ENCODE measurements around the gene MDM1.

DNA sequence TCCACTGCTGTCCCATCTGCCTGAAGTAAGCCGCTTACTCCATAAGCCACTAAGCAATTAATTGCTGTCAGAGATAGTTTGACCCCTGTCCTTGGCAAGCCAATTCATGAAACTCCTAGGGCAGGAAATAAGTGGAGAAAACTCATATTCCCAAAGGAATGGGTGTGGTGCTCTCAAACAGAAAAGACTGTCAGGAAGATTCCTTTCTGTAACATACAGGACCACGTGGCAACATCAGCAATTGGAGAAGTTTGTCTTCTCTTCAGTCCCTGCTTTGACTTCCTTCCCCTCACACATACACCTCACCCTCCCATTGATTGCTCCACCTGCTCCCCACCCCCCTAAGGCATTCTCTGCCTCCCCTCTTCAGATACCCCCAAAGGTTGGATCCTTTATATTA lies 36.2 kb upstream of the MDM1 start:
- TF ChIP-seq, protein P1, sequence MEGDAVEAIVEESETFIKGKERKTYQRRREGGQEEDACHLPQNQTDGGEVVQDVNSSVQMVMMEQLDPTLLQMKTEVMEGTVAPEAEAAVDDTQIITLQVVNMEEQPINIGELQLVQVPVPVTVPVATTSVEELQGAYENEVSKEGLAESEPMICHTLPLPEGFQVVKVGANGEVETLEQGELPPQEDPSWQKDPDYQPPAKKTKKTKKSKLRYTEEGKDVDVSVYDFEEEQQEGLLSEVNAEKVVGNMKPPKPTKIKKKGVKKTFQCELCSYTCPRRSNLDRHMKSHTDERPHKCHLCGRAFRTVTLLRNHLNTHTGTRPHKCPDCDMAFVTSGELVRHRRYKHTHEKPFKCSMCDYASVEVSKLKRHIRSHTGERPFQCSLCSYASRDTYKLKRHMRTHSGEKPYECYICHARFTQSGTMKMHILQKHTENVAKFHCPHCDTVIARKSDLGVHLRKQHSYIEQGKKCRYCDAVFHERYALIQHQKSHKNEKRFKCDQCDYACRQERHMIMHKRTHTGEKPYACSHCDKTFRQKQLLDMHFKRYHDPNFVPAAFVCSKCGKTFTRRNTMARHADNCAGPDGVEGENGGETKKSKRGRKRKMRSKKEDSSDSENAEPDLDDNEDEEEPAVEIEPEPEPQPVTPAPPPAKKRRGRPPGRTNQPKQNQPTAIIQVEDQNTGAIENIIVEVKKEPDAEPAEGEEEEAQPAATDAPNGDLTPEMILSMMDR (conservative IDR thresholded peaks at IDR 0.05; ENCODE audit: low read depth in 2 of 2) = no peak
- TF ChIP-seq POLR2AphosphoS5 (IDR thresholded peaks at IDR 0.05; ENCODE audit: low read depth) = no peak
- TF ChIP-seq JUNB (IDR thresholded peaks at IDR 0.05; ENCODE audit: unreplicated experiment) = no peak
- TF ChIP-seq EZH2 (IDR thresholded peaks at IDR 0.05; ENCODE audit: low read depth, unreplicated experiment) = no peak
- TF ChIP-seq, protein P2, sequence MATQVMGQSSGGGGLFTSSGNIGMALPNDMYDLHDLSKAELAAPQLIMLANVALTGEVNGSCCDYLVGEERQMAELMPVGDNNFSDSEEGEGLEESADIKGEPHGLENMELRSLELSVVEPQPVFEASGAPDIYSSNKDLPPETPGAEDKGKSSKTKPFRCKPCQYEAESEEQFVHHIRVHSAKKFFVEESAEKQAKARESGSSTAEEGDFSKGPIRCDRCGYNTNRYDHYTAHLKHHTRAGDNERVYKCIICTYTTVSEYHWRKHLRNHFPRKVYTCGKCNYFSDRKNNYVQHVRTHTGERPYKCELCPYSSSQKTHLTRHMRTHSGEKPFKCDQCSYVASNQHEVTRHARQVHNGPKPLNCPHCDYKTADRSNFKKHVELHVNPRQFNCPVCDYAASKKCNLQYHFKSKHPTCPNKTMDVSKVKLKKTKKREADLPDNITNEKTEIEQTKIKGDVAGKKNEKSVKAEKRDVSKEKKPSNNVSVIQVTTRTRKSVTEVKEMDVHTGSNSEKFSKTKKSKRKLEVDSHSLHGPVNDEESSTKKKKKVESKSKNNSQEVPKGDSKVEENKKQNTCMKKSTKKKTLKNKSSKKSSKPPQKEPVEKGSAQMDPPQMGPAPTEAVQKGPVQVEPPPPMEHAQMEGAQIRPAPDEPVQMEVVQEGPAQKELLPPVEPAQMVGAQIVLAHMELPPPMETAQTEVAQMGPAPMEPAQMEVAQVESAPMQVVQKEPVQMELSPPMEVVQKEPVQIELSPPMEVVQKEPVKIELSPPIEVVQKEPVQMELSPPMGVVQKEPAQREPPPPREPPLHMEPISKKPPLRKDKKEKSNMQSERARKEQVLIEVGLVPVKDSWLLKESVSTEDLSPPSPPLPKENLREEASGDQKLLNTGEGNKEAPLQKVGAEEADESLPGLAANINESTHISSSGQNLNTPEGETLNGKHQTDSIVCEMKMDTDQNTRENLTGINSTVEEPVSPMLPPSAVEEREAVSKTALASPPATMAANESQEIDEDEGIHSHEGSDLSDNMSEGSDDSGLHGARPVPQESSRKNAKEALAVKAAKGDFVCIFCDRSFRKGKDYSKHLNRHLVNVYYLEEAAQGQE (IDR thresholded peaks at IDR 0.05; ENCODE audit: unreplicated experiment) = no peak
- no peak for TF ChIP-seq EZH2phosphoT487 (IDR thresholded peaks at IDR 0.05; ENCODE audit: unreplicated experiment)
- TF ChIP-seq, protein P3, sequence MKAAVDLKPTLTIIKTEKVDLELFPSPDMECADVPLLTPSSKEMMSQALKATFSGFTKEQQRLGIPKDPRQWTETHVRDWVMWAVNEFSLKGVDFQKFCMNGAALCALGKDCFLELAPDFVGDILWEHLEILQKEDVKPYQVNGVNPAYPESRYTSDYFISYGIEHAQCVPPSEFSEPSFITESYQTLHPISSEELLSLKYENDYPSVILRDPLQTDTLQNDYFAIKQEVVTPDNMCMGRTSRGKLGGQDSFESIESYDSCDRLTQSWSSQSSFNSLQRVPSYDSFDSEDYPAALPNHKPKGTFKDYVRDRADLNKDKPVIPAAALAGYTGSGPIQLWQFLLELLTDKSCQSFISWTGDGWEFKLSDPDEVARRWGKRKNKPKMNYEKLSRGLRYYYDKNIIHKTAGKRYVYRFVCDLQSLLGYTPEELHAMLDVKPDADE (IDR thresholded peaks at IDR 0.05) = no peak
- no peak for TF ChIP-seq ZNF114 (CRISPR knock-in tag; IDR thresholded peaks at IDR 0.05)
- TF ChIP-seq CREB1 (CRISPR knock-in tag; IDR thresholded peaks at IDR 0.05; ENCODE audit: low read depth) = no peak
- TF ChIP-seq STAT1 (IDR thresholded peaks at IDR 0.05; ENCODE audit: unreplicated experiment) = no peak
- no peak for TF ChIP-seq NANOG (IDR thresholded peaks at IDR 0.05; ENCODE audit: borderline replicate concordance)
- TF ChIP-seq, protein P4, sequence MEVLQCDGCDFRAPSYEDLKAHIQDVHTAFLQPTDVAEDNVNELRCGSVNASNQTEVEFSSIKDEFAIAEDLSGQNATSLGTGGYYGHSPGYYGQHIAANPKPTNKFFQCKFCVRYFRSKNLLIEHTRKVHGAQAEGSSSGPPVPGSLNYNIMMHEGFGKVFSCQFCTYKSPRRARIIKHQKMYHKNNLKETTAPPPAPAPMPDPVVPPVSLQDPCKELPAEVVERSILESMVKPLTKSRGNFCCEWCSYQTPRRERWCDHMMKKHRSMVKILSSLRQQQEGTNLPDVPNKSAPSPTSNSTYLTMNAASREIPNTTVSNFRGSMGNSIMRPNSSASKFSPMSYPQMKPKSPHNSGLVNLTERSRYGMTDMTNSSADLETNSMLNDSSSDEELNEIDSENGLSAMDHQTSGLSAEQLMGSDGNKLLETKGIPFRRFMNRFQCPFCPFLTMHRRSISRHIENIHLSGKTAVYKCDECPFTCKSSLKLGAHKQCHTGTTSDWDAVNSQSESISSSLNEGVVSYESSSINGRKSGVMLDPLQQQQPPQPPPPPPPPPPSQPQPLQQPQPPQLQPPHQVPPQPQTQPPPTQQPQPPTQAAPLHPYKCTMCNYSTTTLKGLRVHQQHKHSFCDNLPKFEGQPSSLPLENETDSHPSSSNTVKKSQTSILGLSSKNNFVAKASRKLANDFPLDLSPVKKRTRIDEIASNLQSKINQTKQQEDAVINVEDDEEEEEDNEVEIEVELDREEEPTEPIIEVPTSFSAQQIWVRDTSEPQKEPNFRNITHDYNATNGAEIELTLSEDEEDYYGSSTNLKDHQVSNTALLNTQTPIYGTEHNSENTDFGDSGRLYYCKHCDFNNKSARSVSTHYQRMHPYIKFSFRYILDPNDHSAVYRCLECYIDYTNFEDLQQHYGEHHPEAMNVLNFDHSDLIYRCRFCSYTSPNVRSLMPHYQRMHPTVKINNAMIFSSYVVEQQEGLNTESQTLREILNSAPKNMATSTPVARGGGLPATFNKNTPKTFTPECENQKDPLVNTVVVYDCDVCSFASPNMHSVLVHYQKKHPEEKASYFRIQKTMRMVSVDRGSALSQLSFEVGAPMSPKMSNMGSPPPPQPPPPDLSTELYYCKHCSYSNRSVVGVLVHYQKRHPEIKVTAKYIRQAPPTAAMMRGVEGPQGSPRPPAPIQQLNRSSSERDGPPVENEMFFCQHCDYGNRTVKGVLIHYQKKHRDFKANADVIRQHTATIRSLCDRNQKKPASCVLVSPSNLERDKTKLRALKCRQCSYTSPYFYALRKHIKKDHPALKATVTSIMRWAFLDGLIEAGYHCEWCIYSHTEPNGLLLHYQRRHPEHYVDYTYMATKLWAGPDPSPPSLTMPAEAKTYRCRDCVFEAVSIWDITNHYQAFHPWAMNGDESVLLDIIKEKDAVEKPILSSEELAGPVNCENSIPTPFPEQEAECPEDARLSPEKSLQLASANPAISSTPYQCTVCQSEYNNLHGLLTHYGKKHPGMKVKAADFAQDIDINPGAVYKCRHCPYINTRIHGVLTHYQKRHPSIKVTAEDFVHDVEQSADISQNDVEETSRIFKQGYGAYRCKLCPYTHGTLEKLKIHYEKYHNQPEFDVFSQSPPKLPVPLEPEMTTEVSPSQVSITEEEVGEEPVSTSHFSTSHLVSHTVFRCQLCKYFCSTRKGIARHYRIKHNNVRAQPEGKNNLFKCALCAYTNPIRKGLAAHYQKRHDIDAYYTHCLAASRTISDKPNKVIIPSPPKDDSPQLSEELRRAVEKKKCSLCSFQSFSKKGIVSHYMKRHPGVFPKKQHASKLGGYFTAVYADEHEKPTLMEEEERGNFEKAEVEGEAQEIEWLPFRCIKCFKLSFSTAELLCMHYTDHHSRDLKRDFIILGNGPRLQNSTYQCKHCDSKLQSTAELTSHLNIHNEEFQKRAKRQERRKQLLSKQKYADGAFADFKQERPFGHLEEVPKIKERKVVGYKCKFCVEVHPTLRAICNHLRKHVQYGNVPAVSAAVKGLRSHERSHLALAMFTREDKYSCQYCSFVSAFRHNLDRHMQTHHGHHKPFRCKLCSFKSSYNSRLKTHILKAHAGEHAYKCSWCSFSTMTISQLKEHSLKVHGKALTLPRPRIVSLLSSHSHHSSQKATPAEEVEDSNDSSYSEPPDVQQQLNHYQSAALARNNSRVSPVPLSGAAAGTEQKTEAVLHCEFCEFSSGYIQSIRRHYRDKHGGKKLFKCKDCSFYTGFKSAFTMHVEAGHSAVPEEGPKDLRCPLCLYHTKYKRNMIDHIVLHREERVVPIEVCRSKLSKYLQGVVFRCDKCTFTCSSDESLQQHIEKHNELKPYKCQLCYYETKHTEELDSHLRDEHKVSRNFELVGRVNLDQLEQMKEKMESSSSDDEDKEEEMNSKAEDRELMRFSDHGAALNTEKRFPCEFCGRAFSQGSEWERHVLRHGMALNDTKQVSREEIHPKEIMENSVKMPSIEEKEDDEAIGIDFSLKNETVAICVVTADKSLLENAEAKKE (CRISPR knock-in tag; IDR thresholded peaks at IDR 0.05) = no peak

Data from GM23338 (cell line).